Renal cortical epithelial cell (primary cell): Measurements from ENCODE around the gene GOLT1A. TPM values are rescaled to one million over a fixed set of nuclear protein-coding genes. Genes with fewer than 3 reads are reported as not detected.
"Not testable (repeated sequence)": the region's sequence is repeated elsewhere in the genome, so short reads cannot be mapped to it uniquely, and the experiment has no call there.

ENCODE experiments used
- DNase-seq: peaks from one replicate; pipeline ENCODE4 v3.0.0-alpha.2; 2011; ENCODE audit warnings: low read depth
- total RNA-seq: library from RNA; depleted of rRNA; stranded (reverse); fragments of >200 nt; gene quantifications from 2 replicates; pipeline ENCODE4 v1.2.3, GENCODE V29; 2014

Gene GOLT1A
- total RNA-seq, 1 donor from 2014 or later, result 0.75 TPM

- no peak for DNase-seq
Observed at GRCh38 chr1:204249736-204250427, 36.1 kb upstream of the GOLT1A start.

- no peak for DNase-seq
Observed at GRCh38 chr1:204248954-204249353, 35.2 kb upstream of the GOLT1A start.

- DNase-seq, result no peak
Observed at GRCh38 chr1:204246876-204247275, 33.1 kb upstream of the GOLT1A start.

- DNase-seq, result no peak
Observed at GRCh38 chr1:204242920-204243319, 29.1 kb upstream of the GOLT1A start.

GRCh38 chr1:204241914-204242313 is 28.1 kb upstream of the GOLT1A start:
- DNase-seq, result no peak

- DNase-seq, result no peak
Observed at GRCh38 chr1:204241050-204241449, 27.3 kb upstream of the GOLT1A start.

GRCh38 chr1:204240233-204240632 is 26.4 kb upstream of the GOLT1A start:
- DNase-seq, result no peak

GRCh38 chr1:204239401-204239800 is 25.6 kb upstream of the GOLT1A start:
- not testable (repeated sequence) for DNase-seq

- not testable (repeated sequence) for DNase-seq
Observed at GRCh38 chr1:204238520-204238919, 24.7 kb upstream of the GOLT1A start.

GRCh38 chr1:204237515-204237914 is 23.7 kb upstream of the GOLT1A start:
- DNase-seq, result not testable (repeated sequence)

- DNase-seq, result no peak
Observed at GRCh38 chr1:204232526-204232925, 18.7 kb upstream of the GOLT1A start.

GRCh38 chr1:204230211-204230610 is 16.4 kb upstream of the GOLT1A start:
- DNase-seq, result no peak

GRCh38 chr1:204228896-204229295 is 15.1 kb upstream of the GOLT1A start:
- no peak for DNase-seq

- no peak for DNase-seq
Observed at GRCh38 chr1:204227996-204228785, 14.4 kb upstream of the GOLT1A start.

- no peak for DNase-seq
Observed at GRCh38 chr1:204227351-204227750, 13.6 kb upstream of the GOLT1A start.

GRCh38 chr1:204225841-204226735 is 12.3 kb upstream of the GOLT1A start:
- peak; percentile 92 for DNase-seq

- DNase-seq, result no peak
Observed at GRCh38 chr1:204224655-204225054, 10.9 kb upstream of the GOLT1A start.

GRCh38 chr1:204223129-204223860 is 9.5 kb upstream of the GOLT1A start:
- no peak for DNase-seq

- no peak for DNase-seq
Observed at GRCh38 chr1:204222764-204223055, 8.9 kb upstream of the GOLT1A start.

- no peak for DNase-seq
Observed at GRCh38 chr1:204222006-204222763, 8.4 kb upstream of the GOLT1A start.

GRCh38 chr1:204221271-204221670 is 7.5 kb upstream of the GOLT1A start:
- no peak for DNase-seq
